Measurements from ENCODE around the gene UBE4A. TPM values are rescaled to one million over a fixed set of nuclear protein-coding genes. Genes with fewer than 3 reads are reported as not detected.
"Not testable (repeated sequence)": the region's sequence is repeated elsewhere in the genome, so short reads cannot be mapped to it uniquely, and the experiment has no call there.

The UBE4A gene
- total RNA-seq, 1 donor from 2014 or later: 33.2 TPM

DNA sequence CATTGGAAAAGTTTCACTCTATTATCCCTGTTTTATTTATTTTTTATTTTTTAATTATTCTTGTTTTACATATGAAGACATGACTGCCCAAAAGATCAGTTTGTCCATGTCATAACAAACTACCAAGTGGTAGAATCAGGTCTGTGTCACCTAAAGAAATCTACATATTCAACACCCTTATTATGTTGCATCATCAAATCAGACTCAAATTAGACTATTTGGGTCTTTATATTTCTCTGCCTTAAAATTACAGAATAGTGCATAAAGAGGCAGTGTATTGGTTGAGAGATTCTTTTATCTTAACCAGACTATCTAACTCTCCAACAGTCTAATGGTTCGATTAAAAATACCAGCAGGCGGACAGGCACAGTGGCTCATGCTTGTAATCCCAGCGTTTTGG lies 23.6 kb downstream of the UBE4A start:
- no peak for DNase-seq
- ATAC-seq (ENCODE audit: poor library complexity): no peak
- intact Hi-C loops (cut with DNase I): no loop called here

DNA sequence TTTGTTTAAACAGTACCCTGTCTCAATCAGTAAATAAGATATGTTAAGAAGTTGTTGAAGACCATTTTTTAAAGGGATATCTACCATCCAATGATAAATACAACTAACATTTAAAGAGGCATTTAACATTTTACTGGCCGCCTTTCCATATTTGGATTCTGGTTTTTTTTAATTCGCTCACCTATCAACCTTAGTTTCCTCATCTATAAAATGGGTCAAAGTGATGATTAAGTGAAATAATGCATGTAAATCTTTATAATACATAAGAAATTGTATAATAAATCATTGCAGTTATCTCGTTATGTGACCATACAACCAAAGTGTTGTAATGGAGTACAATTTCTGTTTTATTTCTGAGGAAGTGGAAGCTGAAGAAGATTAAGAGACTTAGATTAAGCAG lies 24.3 kb downstream of the UBE4A start:
- no peak for ATAC-seq (ENCODE audit: poor library complexity)
- DNase-seq: no peak

DNA sequence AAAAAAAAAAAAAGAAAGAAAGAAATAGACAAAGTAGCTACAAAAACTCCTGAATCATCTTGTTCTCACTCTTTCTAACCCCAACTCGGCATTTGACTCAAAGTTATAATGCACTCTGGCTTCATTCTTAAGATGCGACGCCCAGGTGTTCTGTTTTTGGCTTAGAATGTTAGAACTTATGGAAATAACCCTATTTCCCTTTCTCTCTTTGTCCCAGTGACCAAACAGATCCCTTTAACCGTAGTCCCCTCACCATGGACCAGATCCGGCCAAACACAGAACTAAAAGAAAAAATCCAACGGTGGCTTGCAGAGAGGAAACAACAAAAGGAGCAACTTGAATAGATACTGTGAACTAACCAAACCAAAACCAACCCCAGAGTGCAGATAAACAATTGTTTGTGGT lies 36.7 kb downstream of the UBE4A start:
- ATAC-seq (ENCODE audit: poor library complexity): no peak
- DNase-seq: no peak

More for the DNA sequence above, 24.3 kb downstream of the UBE4A start:
- intact Hi-C loops (cut with DNase I): no loop called here

DNA sequence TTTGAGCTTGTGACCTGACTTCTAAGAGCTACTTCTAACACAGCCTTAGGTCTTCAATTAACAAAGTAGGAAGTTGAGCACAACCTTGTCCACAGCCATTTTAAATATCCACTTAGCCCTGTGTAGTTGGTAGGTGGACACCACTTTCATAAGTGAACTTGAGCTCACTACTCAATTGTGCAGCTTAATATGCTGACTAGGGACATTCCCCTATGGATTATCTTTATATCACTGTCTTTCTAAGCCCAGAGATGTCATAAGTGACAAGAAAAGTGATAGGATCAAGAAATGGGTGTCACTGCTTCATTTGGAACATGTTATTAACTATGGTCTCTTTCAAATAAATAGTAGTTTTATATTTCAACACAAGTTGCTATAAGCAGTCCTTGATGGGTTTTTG lies 38.0 kb downstream of the UBE4A start:
- ATAC-seq (ENCODE audit: poor library complexity) (no peak), DNase-seq (no peak)
- intact Hi-C loops (cut with DNase I): no loop called here

More for the DNA sequence above, 36.7 kb downstream of the UBE4A start:
- intact Hi-C loops (cut with DNase I): no loop called here

GRCh38 chr11:118398791-118399559 lies 39.6 kb downstream of the UBE4A start:
- ATAC-seq (ENCODE audit: poor library complexity): no peak
- intact Hi-C loops (cut with DNase I): no loop called here
- no peak for DNase-seq

- DNase-seq: peak; percentile 96
- intact Hi-C loops (cut with DNase I): loop anchor here (5.0 kb wide), 2 partner anchors 36 to 86 kb away; partner anchors contain the start of gene KMT2A
- ATAC-seq (ENCODE audit: poor library complexity): peak; percentile 93
Measured at GRCh38 chr11:118401151-118401879, 41.9 kb downstream of the UBE4A start, which contains the start of gene ATP5MG. TSS of gene ATP5MG (plus strand) at chr11:118401606. CDS start at chr11:118401666, 60 bp downstream.

GRCh38 chr11:118401880-118402590 lies 42.6 kb downstream of the UBE4A start:
- ATAC-seq (ENCODE audit: poor library complexity) (peak; percentile 38), DNase-seq (no peak)
- intact Hi-C loops (cut with DNase I): loop anchor here (5.0 kb wide), 2 partner anchors 35 to 85 kb away; partner anchors contain the start of gene KMT2A

GRCh38 chr11:118402594-118402993 lies 43.2 kb downstream of the UBE4A start:
- intact Hi-C loops (cut with DNase I): loop anchor here (5.0 kb wide), 2 partner anchors 35 to 85 kb away; partner anchors contain the start of gene KMT2A
- ATAC-seq (ENCODE audit: poor library complexity); DNase-seq: not testable (repeated sequence)

DNA sequence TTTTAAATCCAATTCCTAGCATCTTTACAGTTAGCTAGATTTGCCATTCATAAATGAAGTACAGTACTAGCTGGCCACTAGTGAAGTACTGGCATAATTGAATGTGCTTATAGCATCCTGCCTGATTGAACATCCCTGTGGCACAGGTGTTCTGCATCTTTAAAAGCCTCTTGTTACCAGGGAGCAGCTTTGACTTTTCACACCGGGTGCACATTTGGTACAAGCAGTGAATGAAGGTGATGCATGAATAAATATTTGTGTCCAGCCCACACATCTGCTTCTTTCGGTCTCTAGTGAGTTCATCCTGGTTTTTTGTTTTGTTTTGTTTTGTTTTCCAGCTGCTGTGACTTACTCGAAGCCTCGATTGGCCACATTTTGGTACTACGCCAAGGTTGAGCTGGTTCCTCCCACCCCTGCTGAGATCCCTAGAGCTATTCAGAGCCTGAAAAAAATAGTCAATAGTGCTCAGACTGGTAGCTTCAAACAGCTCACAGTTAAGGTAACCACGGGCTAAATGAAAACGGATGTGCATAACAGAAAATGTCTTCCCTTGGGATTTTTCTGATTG lies 47.3 kb downstream of the UBE4A start:
- no peak for ATAC-seq (ENCODE audit: poor library complexity)
- DNase-seq: no peak
- intact Hi-C loops (cut with DNase I): no loop called here

DNA sequence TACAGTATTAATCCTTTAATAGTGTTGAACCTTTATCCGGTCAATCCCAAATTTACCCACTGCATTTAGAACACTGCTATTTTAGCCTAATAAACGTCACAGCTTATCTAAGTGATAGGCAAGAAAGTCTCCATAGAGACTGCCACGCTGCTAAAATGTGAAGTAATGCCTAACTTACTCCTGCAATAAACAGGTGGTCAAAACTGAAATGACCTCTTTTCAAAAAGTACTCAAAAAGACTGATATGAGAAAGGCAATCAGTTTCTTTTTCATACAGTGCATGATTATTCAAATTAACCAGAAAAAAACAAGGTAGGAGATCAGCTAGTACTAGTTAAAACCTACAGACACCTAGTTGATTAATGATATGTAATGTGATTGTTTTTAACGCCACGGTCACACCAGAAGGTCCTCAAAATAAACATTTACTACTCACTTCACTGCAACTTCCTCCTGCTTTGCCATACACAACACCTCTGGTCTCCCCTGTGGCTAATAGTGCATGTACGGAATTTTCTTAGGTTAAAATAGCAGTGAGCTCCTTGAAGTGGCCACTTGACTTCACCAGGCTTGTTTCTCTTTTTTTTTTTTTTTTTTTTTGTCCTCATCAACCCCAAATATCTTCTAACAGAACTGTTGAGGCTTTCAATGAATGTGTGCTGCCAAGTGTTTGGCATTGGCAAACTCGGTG lies 50.8 kb downstream of the UBE4A start:
- no peak for DNase-seq
- intact Hi-C loops (cut with DNase I): no loop called here
- ATAC-seq (ENCODE audit: poor library complexity): peak; percentile 61

DNA sequence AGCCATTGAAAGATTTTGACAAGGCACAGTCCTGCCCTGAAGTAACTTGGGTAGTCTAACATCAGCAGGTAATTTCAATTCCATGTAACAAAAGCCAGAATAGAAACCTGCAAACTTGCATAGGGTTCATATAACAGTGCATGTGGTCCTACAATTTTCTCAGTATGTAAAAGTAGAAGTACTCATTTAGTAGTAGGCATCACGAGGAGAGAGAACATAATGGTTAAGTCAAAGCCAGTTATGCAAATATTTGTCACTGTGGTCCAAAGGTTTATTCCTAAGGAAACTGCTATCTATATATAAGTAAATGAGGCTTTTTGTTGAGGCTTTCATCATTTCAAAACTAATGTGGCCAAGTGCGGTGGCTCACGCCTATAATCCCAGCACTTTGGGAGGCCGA lies 52.1 kb downstream of the UBE4A start:
- ATAC-seq (ENCODE audit: poor library complexity): no peak

DNA sequence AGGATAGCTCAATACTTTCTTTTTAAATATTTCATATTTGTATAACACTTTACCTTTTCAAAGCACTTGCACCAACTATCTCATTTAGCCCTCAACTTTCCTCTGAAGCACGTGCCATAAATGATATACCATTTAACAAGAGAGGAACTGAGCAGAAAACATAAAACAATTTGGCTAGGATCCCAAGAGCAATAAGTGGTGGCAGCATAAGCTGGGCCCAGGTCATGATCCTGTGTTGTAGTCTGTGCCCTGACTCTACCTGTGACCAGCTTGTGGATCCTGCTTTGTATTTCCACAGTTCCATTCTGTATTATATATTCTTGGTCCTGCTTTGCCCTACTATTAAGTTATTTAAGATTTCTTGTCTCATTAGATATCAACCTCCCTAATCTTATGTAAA lies 53.5 kb downstream of the UBE4A start:
- DNase-seq (no peak), ATAC-seq (ENCODE audit: poor library complexity) (peak; percentile 26)
- intact Hi-C loops (cut with DNase I): no loop called here

More for the DNA sequence above, 52.1 kb downstream of the UBE4A start:
- DNase-seq: no peak
- intact Hi-C loops (cut with DNase I): no loop called here

- DNase-seq: no peak
- ATAC-seq (ENCODE audit: poor library complexity): no peak
- intact Hi-C loops (cut with DNase I): no loop called here
Measured at GRCh38 chr11:118415062-118415738, 55.8 kb downstream of the UBE4A start.

GRCh38 chr11:118415739-118416068 lies 56.3 kb downstream of the UBE4A start:
- DNase-seq (no peak), ATAC-seq (ENCODE audit: poor library complexity) (peak; percentile 56)
- intact Hi-C loops (cut with DNase I): no loop called here

DNA sequence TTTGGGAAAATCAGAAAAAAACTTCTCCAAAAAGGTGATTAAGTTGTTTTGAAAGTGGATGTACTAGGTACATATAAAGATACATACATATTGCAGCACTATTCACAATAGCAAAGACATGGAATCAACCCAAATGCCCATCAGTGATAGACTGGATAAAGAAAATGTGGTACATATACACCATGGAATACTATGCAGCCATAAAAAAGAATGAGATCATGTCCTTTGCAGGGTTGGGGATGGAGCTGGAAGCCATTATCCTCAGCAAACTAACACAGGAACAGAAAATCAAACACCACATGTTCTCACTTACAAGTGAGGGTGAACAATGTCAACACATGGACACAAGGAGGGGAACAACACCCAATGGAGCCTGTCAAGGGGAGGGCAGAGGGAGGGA lies 57.5 kb downstream of the UBE4A start:
- DNase-seq; ATAC-seq (ENCODE audit: poor library complexity); intact Hi-C loops (cut with DNase I): not testable (repeated sequence)

GRCh38 chr11:118417801-118418200 lies 58.4 kb downstream of the UBE4A start:
- intact Hi-C loops (cut with DNase I): no loop called here
- DNase-seq (no peak), ATAC-seq (ENCODE audit: poor library complexity) (no peak)

GRCh38 chr11:118418766-118419165 lies 59.4 kb downstream of the UBE4A start:
- intact Hi-C loops (cut with DNase I): no loop called here
- DNase-seq: no peak
- ATAC-seq (ENCODE audit: poor library complexity): no peak

GRCh38 chr11:118427707-118428106 lies 68.3 kb downstream of the UBE4A start:
- DNase-seq (no peak), ATAC-seq (ENCODE audit: poor library complexity) (no peak)
- intact Hi-C loops (cut with DNase I): no loop called here

All from Right ventricle myocardium superior (tissue), 1 donor.